HG03135 (cell line): Measurements from ENCODE around the gene MOGAT1.
"Not testable (repeated sequence)": the region's sequence is repeated elsewhere in the genome, so short reads cannot be mapped to it uniquely, and the experiment has no call there.

ENCODE experiments used
- ATAC-seq: cut with Tn5 transposase; IDR thresholded peaks from one replicate; pipeline ENCODE4 v1.9.1; 2021; ENCODE audit warnings: mild to moderate bottlenecking, moderate library complexity; ENCODE audit not compliant: unreplicated experiment

The MOGAT1 gene

GRCh38 chr2:222738312-222738711, 66.9 kb downstream of the MOGAT1 start:
- no peak for ATAC-seq

DNA sequence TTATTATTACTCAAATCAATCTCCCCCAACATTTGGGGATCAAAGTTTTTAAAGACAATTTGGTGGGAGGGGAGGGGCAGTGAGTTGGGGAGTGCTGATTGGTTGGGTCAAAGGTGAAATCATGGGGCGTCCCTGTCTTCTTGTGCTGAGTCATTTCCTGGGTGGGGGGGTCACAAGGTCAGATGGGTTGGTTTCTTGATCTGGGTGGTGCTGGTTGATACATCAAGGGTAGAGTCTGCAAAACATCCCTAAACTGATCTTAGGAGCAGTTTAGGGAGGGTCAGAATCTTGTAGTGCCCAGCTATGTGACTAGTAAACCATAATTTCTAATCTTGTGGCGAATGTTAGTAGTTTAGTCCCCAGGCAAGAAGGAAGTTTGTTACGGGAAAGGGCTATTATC, 67.4 kb downstream of the MOGAT1 start:
- ATAC-seq = no peak

GRCh38 chr2:222739939-222740338, 68.5 kb downstream of the MOGAT1 start:
- ATAC-seq = no peak

DNA sequence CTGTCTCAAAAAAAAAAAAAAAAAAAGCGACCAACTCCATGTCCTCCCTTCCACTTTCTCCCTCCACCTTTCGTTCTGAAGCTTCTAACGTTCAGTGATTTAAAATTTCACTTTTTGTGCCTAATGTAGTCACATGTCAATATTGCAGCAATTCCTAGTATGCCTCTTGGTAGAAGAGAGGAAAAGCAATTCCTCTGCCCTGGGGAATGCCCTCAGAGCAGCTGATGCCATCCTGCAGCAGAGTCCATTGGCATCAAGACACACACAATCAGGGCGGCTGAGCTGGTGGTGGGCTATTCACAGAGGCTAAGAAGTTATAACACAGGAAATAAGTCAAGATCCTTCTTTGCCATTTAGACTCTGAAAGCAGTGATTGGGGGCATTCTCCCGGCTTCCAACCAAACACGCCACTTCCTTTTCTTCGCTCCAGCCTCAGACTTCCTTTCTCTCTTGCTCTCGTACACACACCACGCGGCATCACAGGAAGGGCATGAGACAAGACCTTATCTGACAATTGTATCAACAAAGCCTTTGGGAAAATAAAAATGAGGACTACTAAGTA, 71.9 kb downstream of the MOGAT1 start:
- ATAC-seq = no peak

GRCh38 chr2:222745836-222746559, 74.5 kb downstream of the MOGAT1 start:
- ATAC-seq = no peak

DNA sequence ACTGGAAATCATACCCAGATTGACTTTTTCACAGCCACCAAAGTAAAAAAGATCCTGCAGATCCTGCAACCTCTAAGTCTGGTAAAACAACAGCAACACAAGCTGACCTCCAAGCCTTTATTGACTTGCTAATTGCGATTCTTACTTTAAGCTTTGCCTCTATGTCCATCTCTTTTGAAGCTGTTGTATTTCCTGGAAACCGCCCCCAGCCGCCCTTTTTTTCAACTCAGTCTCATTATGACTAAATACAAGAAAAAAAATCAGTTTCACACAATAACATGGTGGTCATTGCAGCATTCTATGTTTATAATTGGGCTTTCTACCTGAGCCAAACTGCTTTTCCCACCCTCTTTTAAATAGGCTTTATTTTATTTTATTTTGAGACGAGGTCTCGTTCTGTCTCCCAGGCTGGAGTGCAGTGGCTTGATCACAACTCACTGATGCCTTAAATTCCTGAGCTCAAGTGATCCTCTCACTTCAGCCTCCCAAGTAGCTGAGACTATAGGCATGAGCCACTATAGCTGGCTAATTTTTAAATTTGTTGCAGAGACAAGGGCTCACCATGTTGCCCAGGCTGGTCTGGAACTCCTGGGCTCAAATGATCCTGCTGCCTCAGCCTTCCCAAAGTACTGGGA, 76.2 kb downstream of the MOGAT1 start:
- peak; percentile 73 for ATAC-seq

GRCh38 chr2:222750533-222750932, 79.1 kb downstream of the MOGAT1 start:
- no peak for ATAC-seq

DNA sequence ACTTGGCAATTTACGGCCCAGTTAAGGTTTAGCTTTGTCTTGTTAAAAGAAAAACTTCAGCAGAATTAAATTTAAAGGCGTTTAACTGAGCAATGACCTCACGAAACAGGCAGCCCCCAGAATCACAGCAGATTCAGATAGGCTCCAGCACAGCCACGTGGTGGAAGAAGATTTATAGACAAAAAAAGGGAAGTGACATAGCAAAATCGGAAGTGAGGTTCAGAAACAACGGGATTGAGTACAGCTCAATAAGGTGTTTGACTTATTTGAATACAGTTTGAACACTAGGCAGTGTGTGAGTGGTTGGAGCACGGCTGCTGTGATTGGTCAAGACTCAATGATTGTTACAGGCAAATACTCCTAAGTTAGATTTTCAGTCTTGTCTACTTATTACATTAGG, 79.8 kb downstream of the MOGAT1 start:
- ATAC-seq = no peak

DNA sequence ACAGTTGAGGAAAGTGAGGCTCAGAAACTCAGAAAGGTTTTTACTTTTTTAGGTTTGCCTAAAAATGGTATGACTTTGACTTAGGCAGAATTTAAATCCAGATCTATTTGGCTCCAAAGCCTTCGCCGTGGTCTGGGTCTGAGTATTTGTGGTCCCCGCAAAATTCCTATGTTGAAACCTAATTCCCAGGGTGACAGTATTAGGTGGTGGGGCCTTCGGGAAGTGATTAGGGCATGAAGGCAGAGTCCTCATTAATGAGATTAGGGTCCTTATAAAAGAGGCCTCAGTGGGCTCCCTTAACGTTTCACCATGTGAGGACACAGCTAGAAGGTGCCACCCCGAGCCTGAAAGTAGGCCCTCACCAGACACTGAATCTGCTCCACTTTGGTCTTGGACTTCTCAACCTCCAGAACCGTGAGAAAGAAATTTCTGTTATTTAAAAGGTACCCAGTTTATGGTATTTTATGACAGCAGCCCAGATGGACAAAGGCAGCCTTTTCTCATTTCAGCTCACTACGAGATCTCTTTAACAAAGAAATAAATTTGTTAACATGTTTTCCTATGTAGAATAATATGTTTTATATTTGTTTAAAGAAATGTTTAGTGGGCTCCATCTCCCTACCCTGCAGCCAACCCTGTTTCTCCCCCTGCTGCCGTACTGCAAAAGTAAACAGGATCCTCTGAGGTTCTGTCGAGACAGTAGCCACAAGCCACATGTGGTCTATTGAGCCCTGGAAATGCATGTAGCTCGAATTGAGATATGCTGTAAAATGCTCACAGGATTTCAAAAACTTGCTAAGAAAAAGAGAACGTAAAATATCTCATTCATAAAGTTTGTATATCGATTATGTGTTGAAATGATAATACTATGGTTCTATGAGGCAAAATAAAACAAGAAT, 80.6 kb downstream of the MOGAT1 start:
- no peak for ATAC-seq

GRCh38 chr2:222752746-222753145, 81.3 kb downstream of the MOGAT1 start:
- ATAC-seq = no peak

GRCh38 chr2:222753251-222753824, 81.9 kb downstream of the MOGAT1 start:
- ATAC-seq = no peak

DNA sequence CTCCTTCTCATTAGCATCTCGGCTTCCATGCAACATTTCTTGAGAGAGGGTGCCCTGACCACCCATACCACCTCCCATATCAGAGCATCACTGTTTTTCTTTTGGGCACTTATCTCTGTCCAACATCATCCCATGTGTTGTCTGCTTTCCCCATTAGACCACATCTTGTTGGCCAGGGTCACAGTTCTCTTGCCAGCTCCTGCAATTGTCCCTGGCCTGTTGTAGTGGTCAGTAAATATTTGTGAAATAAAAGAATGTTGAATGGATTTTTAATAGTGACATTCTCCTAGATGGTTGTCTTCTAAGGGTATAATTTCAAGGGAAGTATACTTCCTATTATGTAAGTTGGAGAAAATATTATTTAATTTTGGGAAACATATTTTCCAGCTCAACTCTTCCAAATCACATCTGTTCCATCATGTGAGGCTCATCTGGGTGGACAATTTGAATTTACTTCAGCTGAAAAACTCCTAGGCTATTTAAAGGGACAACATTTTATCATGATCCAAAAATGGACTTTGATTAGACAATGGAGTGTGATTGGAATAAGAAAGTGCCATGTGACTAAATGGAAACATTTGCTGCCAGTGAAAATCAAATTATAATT, 83.0 kb downstream of the MOGAT1 start:
- ATAC-seq = no peak

DNA sequence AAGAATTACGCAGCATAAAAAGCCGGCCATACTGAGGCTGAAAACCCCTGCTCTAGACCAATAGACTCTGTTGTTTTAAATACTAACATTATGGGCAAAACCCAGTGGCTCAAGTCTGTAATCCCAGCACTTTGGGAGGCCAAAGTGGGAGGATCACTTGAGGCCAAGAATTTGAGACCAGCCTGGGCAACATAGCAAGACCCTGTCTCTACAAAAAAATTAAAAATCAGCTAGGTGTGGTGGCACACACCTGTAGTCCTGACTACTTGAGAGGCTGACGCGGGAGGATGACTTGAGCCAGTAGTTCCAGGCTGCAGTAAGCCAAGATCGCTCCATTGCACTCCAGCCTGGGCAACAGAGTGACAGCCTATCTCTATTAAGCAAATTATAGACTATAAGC, 84.1 kb downstream of the MOGAT1 start:
- not testable (repeated sequence) for ATAC-seq

DNA sequence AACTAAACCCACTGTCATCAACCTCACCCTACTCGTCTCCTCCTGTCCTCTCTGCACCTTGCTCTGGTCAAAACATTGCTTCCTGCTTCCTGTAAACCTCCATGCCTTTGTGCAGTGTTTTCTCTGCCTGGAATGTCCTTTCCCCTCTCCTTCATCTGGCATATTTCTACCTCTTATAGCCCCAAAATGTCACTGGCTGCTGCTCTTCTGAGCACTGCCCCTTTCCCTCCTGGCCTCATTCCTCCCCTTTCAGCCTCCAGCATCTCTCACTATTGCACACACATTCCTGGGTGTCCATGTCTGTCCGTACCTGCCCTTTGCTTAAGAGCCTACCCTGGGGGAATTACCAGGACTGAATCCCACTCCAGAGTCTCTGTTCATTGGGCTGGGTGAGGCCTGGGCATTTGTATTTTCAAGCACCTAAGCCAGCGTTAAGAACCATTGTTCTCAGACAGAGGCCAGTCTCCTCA, 84.9 kb downstream of the MOGAT1 start:
- ATAC-seq = no peak

DNA sequence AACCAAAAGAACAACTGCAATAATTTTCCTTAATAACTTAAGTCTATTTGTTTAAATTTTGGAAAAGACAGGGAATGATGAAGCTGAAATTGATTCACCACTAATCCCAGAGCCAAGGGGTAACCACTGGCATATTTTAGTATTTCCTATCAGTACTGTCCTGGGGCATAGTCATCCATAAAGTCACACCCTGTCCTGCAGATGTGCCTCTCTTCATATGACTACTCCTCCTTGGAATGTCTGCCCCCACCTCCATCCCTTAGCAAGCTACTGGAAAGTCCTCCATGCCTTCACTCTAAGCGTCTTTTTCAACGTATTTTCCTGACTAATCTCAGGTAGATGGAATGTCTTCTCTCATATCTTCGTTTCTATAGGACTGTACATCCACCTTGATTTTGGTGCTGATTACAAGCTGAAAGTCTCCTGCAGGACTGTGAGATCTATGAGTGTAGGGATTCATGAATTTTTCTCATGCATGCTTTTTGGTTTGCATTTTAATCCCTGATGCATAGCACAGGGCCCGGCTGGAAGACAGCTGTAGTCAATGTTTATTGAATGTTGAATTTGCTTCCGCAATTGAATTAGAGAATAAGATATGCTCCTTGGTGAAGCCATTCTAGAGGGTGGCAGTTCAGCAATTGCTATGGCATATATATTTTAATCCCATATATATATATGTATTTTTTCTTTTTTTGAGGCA, 85.6 kb downstream of the MOGAT1 start:
- ATAC-seq = no peak
